H9 (cell line): ENCODE results near the gene ATAD2B. TPM values are rescaled to one million over a fixed set of nuclear protein-coding genes. Genes with fewer than 3 reads are reported as not detected.

Source experiments
- DNase-seq: peaks from one replicate; pipeline ENCODE4 v3.0.0-alpha.2; 2017
- H2AFZ ChIP-seq: one replicate; pipeline ENCODE4 v1.6.1; 2013; ENCODE audit warnings: mild to moderate bottlenecking, low read length, control low read depth, moderate library complexity
- H2AK5ac ChIP-seq: 2 replicates; pipeline ENCODE4 v1.6.1; 2013; ENCODE audit warnings: low read length, control low read depth, mixed read lengths; ENCODE audit not compliant: insufficient read length
- H2BK120ac ChIP-seq: one replicate; pipeline ENCODE4 v1.6.1; 2013; ENCODE audit warnings: low read depth, mild to moderate bottlenecking, low read length, control low read depth, inconsistent platforms; ENCODE audit not compliant: poor library complexity, severe bottlenecking
- H2BK12ac ChIP-seq: 2 replicates; pipeline ENCODE4 v1.6.1; 2013; ENCODE audit warnings: low read length, control low read depth, mixed read lengths, low read depth; ENCODE audit not compliant: insufficient read length
- H2BK15ac ChIP-seq: 2 replicates; pipeline ENCODE4 v1.6.1; 2013; ENCODE audit warnings: low read depth, low read length, control low read depth
- H2BK20ac ChIP-seq: one replicate; pipeline ENCODE4 v1.6.1; 2013; ENCODE audit warnings: low read depth, mild to moderate bottlenecking, low read length, control low read depth, inconsistent platforms; ENCODE audit not compliant: poor library complexity, severe bottlenecking
- H2BK5ac ChIP-seq: 2 replicates; pipeline ENCODE4 v1.6.1; 2013; ENCODE audit warnings: low read length, control low read depth, mixed read lengths; ENCODE audit not compliant: insufficient read length
- H3K14ac ChIP-seq: 2 replicates; pipeline ENCODE4 v1.6.1; 2013; ENCODE audit warnings: low read length, control low read depth; ENCODE audit not compliant: insufficient read depth
- H3K18ac ChIP-seq: 2 replicates; pipeline ENCODE4 v1.6.1; 2013; ENCODE audit warnings: low read depth, mild to moderate bottlenecking, mixed read lengths, low read length, control low read depth; ENCODE audit not compliant: insufficient read length
- H3K23ac ChIP-seq: 2 replicates; pipeline ENCODE4 v1.6.1; 2013; ENCODE audit warnings: low read length, control low read depth, mixed read lengths, low read depth; ENCODE audit not compliant: insufficient read length
- H3K23me2 ChIP-seq: 2 replicates; pipeline ENCODE4 v1.6.1; 2013; ENCODE audit warnings: low read depth, mild to moderate bottlenecking, mixed read lengths, low read length, control low read depth; ENCODE audit not compliant: insufficient read length, poor library complexity, severe bottlenecking
- H3K27ac ChIP-seq: 2 replicates; pipeline ENCODE4 v1.5.1; 2013; ENCODE audit warnings: low read length, control low read depth, mixed read lengths, low read depth; ENCODE audit not compliant: insufficient read length
- H3K27me3 ChIP-seq: 2 replicates; pipeline ENCODE4 v1.6.1; 2013; ENCODE audit warnings: low read length, control low read depth, inconsistent platforms; ENCODE audit not compliant: insufficient read depth
- H3K4ac ChIP-seq: 2 replicates; pipeline ENCODE4 v1.6.1; 2013; ENCODE audit warnings: low read depth, mild to moderate bottlenecking, control low read depth, inconsistent platforms, low read length, moderate library complexity
- H3K4me1 ChIP-seq: 2 replicates; pipeline ENCODE4 v1.6.1; 2013; ENCODE audit warnings: low read length, control low read depth, inconsistent platforms; ENCODE audit not compliant: insufficient read depth
- H3K4me2 ChIP-seq: 2 replicates; pipeline ENCODE4 v1.6.1; 2013; ENCODE audit warnings: low read length, control low read depth, mixed read lengths; ENCODE audit not compliant: insufficient read length, insufficient read depth
- H3K56ac ChIP-seq: 2 replicates; pipeline ENCODE4 v1.6.1; 2013; ENCODE audit warnings: low read depth, mild to moderate bottlenecking, mixed read lengths, low read length, control low read depth; ENCODE audit not compliant: insufficient read length
- H3K79me1 ChIP-seq: 2 replicates; pipeline ENCODE4 v1.6.1; 2013; ENCODE audit warnings: low read depth, mild to moderate bottlenecking, moderate library complexity, low read length, control low read depth, inconsistent platforms; ENCODE audit not compliant: insufficient read depth, poor library complexity, severe bottlenecking
- H3K79me2 ChIP-seq: 2 replicates; pipeline ENCODE4 v1.6.1; 2013; ENCODE audit warnings: low read length, control low read depth, inconsistent platforms; ENCODE audit not compliant: insufficient read depth
- H3K9ac ChIP-seq: 2 replicates; pipeline ENCODE4 v1.6.1; 2013; ENCODE audit warnings: low read length, control low read depth, mixed read lengths; ENCODE audit not compliant: insufficient read length; ENCODE audit errors: extremely low read depth
- H3K9me3 ChIP-seq: one replicate; pipeline ENCODE4 v1.6.1; 2013; ENCODE audit warnings: low read depth, low read length, inconsistent platforms; ENCODE audit not compliant: control insufficient read depth
- H3T11ph ChIP-seq: one replicate; pipeline ENCODE4 v1.6.1; 2013; ENCODE audit warnings: mild to moderate bottlenecking, low read length, control low read depth, inconsistent platforms
- H4K20me1 ChIP-seq: one replicate; pipeline ENCODE4 v1.6.1; 2013; ENCODE audit not compliant: control insufficient read depth, insufficient read length, insufficient read depth
- H4K5ac ChIP-seq: 2 replicates; pipeline ENCODE4 v1.6.1; 2013; ENCODE audit warnings: low read depth, mild to moderate bottlenecking, mixed read lengths, low read length, control low read depth; ENCODE audit not compliant: insufficient read length
- H4K8ac ChIP-seq: replicated peaks from 2 replicates; pipeline ENCODE4 v1.6.1; 2013; ENCODE audit warnings: low read length, control low read depth, mixed read lengths, low read depth; ENCODE audit not compliant: insufficient read length
- H4K91ac ChIP-seq: 2 replicates; pipeline ENCODE4 v1.6.1; 2013; ENCODE audit warnings: low read depth, mild to moderate bottlenecking, moderate library complexity, mixed read lengths, low read length, control low read depth; ENCODE audit not compliant: insufficient read length
- H3K27ac Mint-ChIP-seq, 3 experiments: 2 replicates in 2 of 3; 3 replicates in 1 of 3; pipeline ENCODE4 v1.8.0; 2020 to 2021; ENCODE audit warnings: mixed read lengths in 3 of 3, mild to moderate bottlenecking in 1 of 3, moderate library complexity in 1 of 3
- H3K27me3 Mint-ChIP-seq: 2 replicates; pipeline ENCODE4 v1.8.0; 2021; ENCODE audit warnings: low read depth, mild to moderate bottlenecking, moderate library complexity, mixed read lengths
- H3K36me3 Mint-ChIP-seq, 3 experiments: 2 replicates in 2 of 3; 3 replicates in 1 of 3; pipeline ENCODE4 v1.8.0; 2020 to 2021; ENCODE audit warnings: low read depth in 3 of 3, mixed read lengths in 3 of 3; ENCODE audit not compliant: insufficient read depth in 1 of 3
- H3K4me1 Mint-ChIP-seq, 2 experiments: 2 replicates each; pipeline ENCODE4 v1.8.0; 2020; ENCODE audit warnings: mixed read lengths in 2 of 2
- H3K4me3 Mint-ChIP-seq, 2 experiments: 2 replicates in 1 of 2; 3 replicates in 1 of 2; pipeline ENCODE4 v1.8.0; 2020 to 2021; ENCODE audit warnings: mild to moderate bottlenecking in 2 of 2, mixed read lengths in 2 of 2, moderate library complexity in 1 of 2
- H3K9me3 Mint-ChIP-seq, 2 experiments: 2 replicates in 1 of 2; 3 replicates in 1 of 2; pipeline ENCODE4 v1.8.0; 2020; ENCODE audit warnings: mild to moderate bottlenecking in 2 of 2, mixed read lengths in 2 of 2, moderate library complexity in 1 of 2
- CTCF ChIP-seq: fragments of 200-600 bp; sonication (generic); conservative IDR thresholded peaks from 3 replicates; pipeline ENCODE4 v1.8.0; 2021; ENCODE audit warnings: antibody characterized with exemption, mild to moderate bottlenecking
- WGBS: extraction: QIAGEN DNeasy Blood & Tissue Kit; methylation state at CpG from one replicate; pipeline ENCODE4 v1.1.7; 2013; ENCODE audit warnings: missing lambda C conversion rate, low lambda C conversion rate, mixed read lengths; ENCODE audit not compliant: insufficient read length; ENCODE audit errors: extremely low coverage; 5-methylcytosine and 5-hydroxymethylcytosine counted together
- total RNA-seq: library from RNA; stranded (reverse); gene quantifications from 2 replicates; pipeline ENCODE4 v1.2.1, GENCODE V29; 2021

The ATAD2B gene
- total RNA-seq, 1 experiment from 2014 or later = 21.4 TPM

- Histone ChIP-seq H3K4ac (no peak overlapping the region), H3K9me3 (no peaks in the 10 kb centered on the region), H2BK15ac (no peak overlapping the region), H2BK20ac (no peak overlapping the region), H3K4me1 (no peaks in the 10 kb centered on the region), H2AFZ (no peak overlapping the region), H3K4me2 (no peak overlapping the region), H3T11ph (no peak overlapping the region), H3K18ac (no peak overlapping the region), H4K20me1 (no peaks in the 10 kb centered on the region), H3K23ac (no peak overlapping the region), H3K23me2 (no peaks in the 10 kb centered on the region), H4K5ac (no peak overlapping the region), H3K14ac (no peak overlapping the region), H4K8ac (no peak overlapping the region), H3K79me1 (no peaks in the 10 kb centered on the region), H3K79me2 (no peaks in the 10 kb centered on the region), H2BK5ac (no peak overlapping the region), H2BK120ac (no peak overlapping the region), H3K56ac (no peak overlapping the region), H2BK12ac (no peak overlapping the region), H4K91ac (no peak overlapping the region), H2AK5ac (no peak overlapping the region), H3K9ac (no peak overlapping the region), H3K27me3 (no peaks in the 10 kb centered on the region), H3K27ac (no peak overlapping the region)
- H3K27me3 Mint-ChIP-seq = no peaks in the 10 kb centered on the region
- no peak for DNase-seq
- H3K4me3 Mint-ChIP-seq = no peak overlapping the region
- no peaks in the 10 kb centered on the region for H3K9me3 Mint-ChIP-seq
- peaks cover 0 to 7% (median 2%) of the 10 kb centered on the region in 3 experiments; a peak in 2 of 7 replicates for H3K36me3 Mint-ChIP-seq
- TF ChIP-seq CTCF = no peak
- no peak overlapping the region for H3K27ac Mint-ChIP-seq
- H3K4me1 Mint-ChIP-seq = no peaks in the 10 kb centered on the region
- no CpG with 5 or more reads among the region's 1 CpG for WGBS
Observed at GRCh38 chr2:23828256-23828980, 98.5 kb downstream of the ATAD2B start.
